Naive thymus-derived CD4-positive, alpha-beta T cell (primary cell): Measurements from ENCODE around the gene STX8. TPM values are rescaled to one million over a fixed set of nuclear protein-coding genes. Genes with fewer than 3 reads are reported as not detected.

Experiments
- ATAC-seq: fragments of 150-1000 bp; cut with Tn5 transposase; 2 replicates; pipeline ENCODE4 v1.10.0; 2021; ENCODE audit warnings: mild to moderate bottlenecking, moderate library complexity
- CTCF ChIA-PET: fragments of 350-600 bp; sonication (Branson Sonifier 250); formaldehyde crosslinking; loops from one replicate; lab custom pipeline; 2021; ENCODE audit warnings: antibody characterized with exemption; lab: Charles Lee
- POLR2A ChIA-PET: fragments of 350-600 bp; sonication (Branson Sonifier 250); formaldehyde crosslinking; loops from one replicate; lab custom pipeline; 2021; ENCODE audit warnings: antibody characterized with exemption, inconsistent platforms; lab: Charles Lee
- DNase-seq, 9 donors: peaks; one replicate each; pipeline versions ENCODE4 v3.0.0 to v3.0.0-alpha.2; 2020 to 2022; ENCODE audit warnings: mixed read lengths in 1 of 9
- H3K27ac ChIP-seq: one replicate; pipeline ENCODE4 v1.7.0; 2013; ENCODE audit warnings: mild to moderate bottlenecking, low read depth, low read length, moderate library complexity
- H3K27me3 ChIP-seq, 2 donors: one replicate each; pipeline ENCODE4 v1.7.0; 2013; ENCODE audit warnings: low read length in 2 of 2, mild to moderate bottlenecking in 2 of 2, moderate library complexity in 2 of 2; ENCODE audit not compliant: control insufficient read depth in 2 of 2, insufficient read depth in 2 of 2
- H3K36me3 ChIP-seq, 3 experiments: 1 replicate in 2 of 3; 2 replicates in 1 of 3; pipeline ENCODE4 v1.7.0; 2013; ENCODE audit warnings: low read length in 3 of 3, mild to moderate bottlenecking in 3 of 3, moderate library complexity in 1 of 3; ENCODE audit not compliant: insufficient read depth in 3 of 3, control insufficient read depth in 2 of 3
- H3K4me1 ChIP-seq, 2 donors: one replicate each; pipeline ENCODE4 v1.7.0; 2013; ENCODE audit warnings: low read length in 2 of 2, mild to moderate bottlenecking in 2 of 2, moderate library complexity in 1 of 2; ENCODE audit not compliant: control insufficient read depth in 2 of 2, insufficient read depth in 2 of 2
- H3K4me3 ChIP-seq: 2 replicates; pipeline ENCODE4 v1.7.0; 2013; ENCODE audit warnings: mild to moderate bottlenecking, low read length
- H3K9me3 ChIP-seq, 3 experiments: 1 replicate in 2 of 3; 2 replicates in 1 of 3; pipeline ENCODE4 v1.7.0; 2013; ENCODE audit warnings: low read length in 3 of 3; ENCODE audit not compliant: control insufficient read depth in 2 of 3
- H3K27ac Mint-ChIP-seq, 9 donors: one replicate each; pipeline ENCODE4 v1.8.0; 2020 to 2022; ENCODE audit warnings: mixed read lengths in 9 of 9, mild to moderate bottlenecking in 8 of 9, moderate library complexity in 5 of 9, inconsistent platforms in 2 of 9
- H3K27me3 Mint-ChIP-seq, 5 donors: one replicate each; pipeline ENCODE4 v1.8.0; 2021 to 2022; ENCODE audit warnings: mixed read lengths in 5 of 5, mild to moderate bottlenecking in 1 of 5
- H3K36me3 Mint-ChIP-seq, 5 donors: one replicate each; pipeline ENCODE4 v1.8.0; 2020 to 2022; ENCODE audit warnings: mixed read lengths in 5 of 5, mild to moderate bottlenecking in 3 of 5, inconsistent platforms in 1 of 5
- H3K4me1 Mint-ChIP-seq, 7 donors: one replicate each; pipeline ENCODE4 v1.8.0; 2020 to 2022; ENCODE audit warnings: mixed read lengths in 7 of 7, mild to moderate bottlenecking in 3 of 7, inconsistent platforms in 1 of 7
- H3K4me3 Mint-ChIP-seq, 10 donors: one replicate each; pipeline ENCODE4 v1.8.0; 2020 to 2022; ENCODE audit warnings: mild to moderate bottlenecking in 10 of 10, mixed read lengths in 10 of 10, moderate library complexity in 6 of 10, inconsistent platforms in 2 of 10
- H3K9me3 Mint-ChIP-seq, 11 donors: one replicate each; pipeline ENCODE4 v1.8.0; 2020 to 2022; ENCODE audit warnings: mixed read lengths in 11 of 11, mild to moderate bottlenecking in 4 of 11, inconsistent platforms in 1 of 11, moderate library complexity in 1 of 11
- intact Hi-C, 2 donors: fragments of 100-400 bp; cut with micrococcal nuclease; formaldehyde crosslinking; loops; one replicate each; pipeline ENCODE4 v1.15.1; 2023
- polyA plus RNA-seq, 2 donors: library from polyadenylated mRNA; unstranded; fragments of 300-500 nt; fragmentation: Illumina TruSeq; gene quantifications; one replicate each; pipeline ENCODE4 v1.2.3, GENCODE V29; 2021
- total RNA-seq, 6 experiments: library from RNA in 5 of 6; stranded (reverse) in 5 of 6; gene quantifications; 1 replicate in 5 of 6; 2 replicates in 1 of 6; pipeline ENCODE4 v1.2.3 and lab custom pipeline; 2021 to 2026

STX8 gene
- total and polyA plus RNA-seq, 7 experiments from 2014 or later: 45.1 to 116 (median 67.5) TPM

- intact Hi-C loops: no loop called here
- no peak overlapping the region for H3K27ac ChIP-seq
- no peaks in the 10 kb centered on the region for H3K4me1 ChIP-seq
- Mint-ChIP-seq H3K36me3 (peaks cover 0 to 16% (median 0%) of the 10 kb centered on the region in 5 donors), H3K27ac (no peak overlapping the region), H3K4me3 (no peak overlapping the region), H3K27me3 (no peaks in the 10 kb centered on the region), H3K9me3 (peaks cover 0 to 1% (median 0%) of the 10 kb centered on the region in 11 donors), H3K4me1 (peaks cover 0 to 2% (median 0%) of the 10 kb centered on the region in 7 donors)
- no peaks in the 10 kb centered on the region for H3K36me3 ChIP-seq
- DNase-seq: no peak
- POLR2A ChIA-PET: no interaction called here
- CTCF ChIA-PET: no interaction called here
- H3K9me3 ChIP-seq: no peaks in the 10 kb centered on the region
- H3K4me3 ChIP-seq: no peak overlapping the region
- no peaks in the 10 kb centered on the region for H3K27me3 ChIP-seq
- ATAC-seq: no peak
Observed at GRCh38 chr17:9532715-9533114, 42.9 kb downstream of the STX8 start.

GRCh38 chr17:9531034-9531433 lies 44.6 kb downstream of the STX8 start:
- intact Hi-C loops: no loop called here
- peaks cover 0 to 12% (median 0%) of the 10 kb centered on the region in 5 donors for H3K36me3 Mint-ChIP-seq
- H3K27ac Mint-ChIP-seq: no peak overlapping the region

GRCh38 chr17:9529033-9529700 lies 46.5 kb downstream of the STX8 start:
- H3K4me3 ChIP-seq: no peak overlapping the region
- no peak overlapping the region for H3K4me3 Mint-ChIP-seq
- H3K4me1 Mint-ChIP-seq: peaks cover 0 to 3% (median 0%) of the 10 kb centered on the region in 7 donors
- no peaks in the 10 kb centered on the region for H3K4me1 ChIP-seq
- H3K9me3 Mint-ChIP-seq: peaks cover 0 to 1% (median 0%) of the 10 kb centered on the region in 11 donors
- H3K36me3 ChIP-seq: no peaks in the 10 kb centered on the region
- ATAC-seq (peak; percentile 38), DNase-seq (peak in 1 of 9 donors; percentile 5)
- H3K36me3 Mint-ChIP-seq: peaks cover 0 to 13% (median 0%) of the 10 kb centered on the region in 5 donors
- H3K27me3 ChIP-seq: no peaks in the 10 kb centered on the region
- ChIA-PET CTCF (no interaction called here), POLR2A (no interaction called here)
- H3K9me3 ChIP-seq: no peaks in the 10 kb centered on the region
- intact Hi-C loops: loop anchor here (5.0 to 10.0 kb wide), 3 partner anchors 414 to 1464 kb away; no protein-coding TSS in a partner anchor
- no peak overlapping the region for H3K27ac ChIP-seq
- H3K27me3 Mint-ChIP-seq: no peaks in the 10 kb centered on the region
- no peak overlapping the region for H3K27ac Mint-ChIP-seq

More at GRCh38 chr17:9531034-9531433, 44.6 kb downstream of the STX8 start:
- Histone ChIP-seq H3K4me1 (no peaks in the 10 kb centered on the region), H3K36me3 (no peaks in the 10 kb centered on the region), H3K27me3 (no peaks in the 10 kb centered on the region), H3K9me3 (no peaks in the 10 kb centered on the region), H3K4me3 (no peak overlapping the region), H3K27ac (no peak overlapping the region)
- H3K27me3 Mint-ChIP-seq: no peaks in the 10 kb centered on the region
- no peak overlapping the region for H3K4me3 Mint-ChIP-seq
- ChIA-PET POLR2A (no interaction called here), CTCF (no interaction called here)
- no peak for ATAC-seq
- peaks cover 0 to 1% (median 0%) of the 10 kb centered on the region in 11 donors for H3K9me3 Mint-ChIP-seq
- no peak for DNase-seq
- peaks cover 0 to 3% (median 0%) of the 10 kb centered on the region in 7 donors for H3K4me1 Mint-ChIP-seq

- Histone ChIP-seq H3K36me3 (no peaks in the 10 kb centered on the region), H3K27ac (no peak overlapping the region), H3K4me3 (no peak overlapping the region), H3K27me3 (no peaks in the 10 kb centered on the region), H3K9me3 (no peaks in the 10 kb centered on the region), H3K4me1 (no peaks in the 10 kb centered on the region)
- intact Hi-C loops: loop anchor here (5.0 to 10.0 kb wide), 3 partner anchors 413 to 1463 kb away; no protein-coding TSS in a partner anchor
- no peaks in the 10 kb centered on the region for H3K9me3 Mint-ChIP-seq
- H3K4me3 Mint-ChIP-seq: no peak overlapping the region
- DNase-seq (no peak), ATAC-seq (no peak)
- peaks cover 0 to 10% (median 0%) of the 10 kb centered on the region in 5 donors for H3K36me3 Mint-ChIP-seq
- H3K27me3 Mint-ChIP-seq: no peaks in the 10 kb centered on the region
- POLR2A ChIA-PET: no interaction called here
- H3K4me1 Mint-ChIP-seq: peaks cover 0 to 4% (median 0%) of the 10 kb centered on the region in 7 donors
- no peak overlapping the region for H3K27ac Mint-ChIP-seq
- CTCF ChIA-PET: interaction anchor here (0.8 kb wide), 1 partner anchor 559 kb away, joined by 3 read pairs; no protein-coding TSS in a partner anchor
Observed at GRCh38 chr17:9527788-9528187, 47.8 kb downstream of the STX8 start.

- ChIA-PET POLR2A (no interaction called here), CTCF (no interaction called here)
- peak in 3 of 9 donors; percentile 11 to 16 (median 11) for DNase-seq
- intact Hi-C loops: loop anchor here (1.0 to 10.0 kb wide), 4 partner anchors 120 to 1457 kb away; no protein-coding TSS in a partner anchor
- no peaks in the 10 kb centered on the region for H3K36me3 ChIP-seq
- no peak overlapping the region for H3K4me3 Mint-ChIP-seq
- H3K27me3 Mint-ChIP-seq: no peaks in the 10 kb centered on the region
- ATAC-seq: peak; percentile 34
- H3K36me3 Mint-ChIP-seq: peaks cover 0 to 10% (median 0%) of the 10 kb centered on the region in 5 donors
- peaks cover 13 to 30% (median 23%) of the 10 kb centered on the region in 7 donors for H3K4me1 Mint-ChIP-seq
- no peak overlapping the region for H3K27ac ChIP-seq
- H3K9me3 ChIP-seq: no peaks in the 10 kb centered on the region
- H3K9me3 Mint-ChIP-seq: peaks cover 0 to 2% (median 0%) of the 10 kb centered on the region in 11 donors
- H3K27ac Mint-ChIP-seq: no peak overlapping the region
- H3K4me3 ChIP-seq: no peak overlapping the region
- H3K27me3 ChIP-seq: no peaks in the 10 kb centered on the region
- H3K4me1 ChIP-seq: peaks cover 0 to 8% of the 10 kb centered on the region in 2 donors
Observed at GRCh38 chr17:9522074-9522473, 53.5 kb downstream of the STX8 start.

- peak overlapping the region in 1 of 9 donors; percentile 56 for H3K27ac Mint-ChIP-seq
- Histone ChIP-seq H3K4me3 (no peak overlapping the region), H3K27me3 (no peaks in the 10 kb centered on the region), H3K9me3 (no peaks in the 10 kb centered on the region), H3K36me3 (no peaks in the 10 kb centered on the region), H3K27ac (no peak overlapping the region), H3K4me1 (peaks cover 0 to 10% of the 10 kb centered on the region in 2 donors)
- ChIA-PET CTCF (no interaction called here), POLR2A (no interaction called here)
- peaks cover 0 to 2% (median 0%) of the 10 kb centered on the region in 11 donors for H3K9me3 Mint-ChIP-seq
- DNase-seq: no peak
- no peaks in the 10 kb centered on the region for H3K27me3 Mint-ChIP-seq
- H3K36me3 Mint-ChIP-seq: peaks cover 0 to 6% (median 0%) of the 10 kb centered on the region in 5 donors
- no peak overlapping the region for H3K4me3 Mint-ChIP-seq
- intact Hi-C loops: loop anchor here (5.0 to 10.0 kb wide), 3 partner anchors 406 to 1456 kb away; no protein-coding TSS in a partner anchor
- ATAC-seq: no peak
- peaks cover 12 to 33% (median 26%) of the 10 kb centered on the region in 7 donors for H3K4me1 Mint-ChIP-seq
Observed at GRCh38 chr17:9521062-9521461, 54.6 kb downstream of the STX8 start.
